HG03460 (cell line): ENCODE results near the gene KNTC1.
"Not testable (repeated sequence)": the region's sequence is repeated elsewhere in the genome, so short reads cannot be mapped to it uniquely, and the experiment has no call there.

ENCODE experiments used
- ATAC-seq: cut with Tn5 transposase; IDR thresholded peaks from one replicate; pipeline ENCODE4 v1.9.1; 2021; ENCODE audit not compliant: unreplicated experiment

KNTC1 gene, protein sequence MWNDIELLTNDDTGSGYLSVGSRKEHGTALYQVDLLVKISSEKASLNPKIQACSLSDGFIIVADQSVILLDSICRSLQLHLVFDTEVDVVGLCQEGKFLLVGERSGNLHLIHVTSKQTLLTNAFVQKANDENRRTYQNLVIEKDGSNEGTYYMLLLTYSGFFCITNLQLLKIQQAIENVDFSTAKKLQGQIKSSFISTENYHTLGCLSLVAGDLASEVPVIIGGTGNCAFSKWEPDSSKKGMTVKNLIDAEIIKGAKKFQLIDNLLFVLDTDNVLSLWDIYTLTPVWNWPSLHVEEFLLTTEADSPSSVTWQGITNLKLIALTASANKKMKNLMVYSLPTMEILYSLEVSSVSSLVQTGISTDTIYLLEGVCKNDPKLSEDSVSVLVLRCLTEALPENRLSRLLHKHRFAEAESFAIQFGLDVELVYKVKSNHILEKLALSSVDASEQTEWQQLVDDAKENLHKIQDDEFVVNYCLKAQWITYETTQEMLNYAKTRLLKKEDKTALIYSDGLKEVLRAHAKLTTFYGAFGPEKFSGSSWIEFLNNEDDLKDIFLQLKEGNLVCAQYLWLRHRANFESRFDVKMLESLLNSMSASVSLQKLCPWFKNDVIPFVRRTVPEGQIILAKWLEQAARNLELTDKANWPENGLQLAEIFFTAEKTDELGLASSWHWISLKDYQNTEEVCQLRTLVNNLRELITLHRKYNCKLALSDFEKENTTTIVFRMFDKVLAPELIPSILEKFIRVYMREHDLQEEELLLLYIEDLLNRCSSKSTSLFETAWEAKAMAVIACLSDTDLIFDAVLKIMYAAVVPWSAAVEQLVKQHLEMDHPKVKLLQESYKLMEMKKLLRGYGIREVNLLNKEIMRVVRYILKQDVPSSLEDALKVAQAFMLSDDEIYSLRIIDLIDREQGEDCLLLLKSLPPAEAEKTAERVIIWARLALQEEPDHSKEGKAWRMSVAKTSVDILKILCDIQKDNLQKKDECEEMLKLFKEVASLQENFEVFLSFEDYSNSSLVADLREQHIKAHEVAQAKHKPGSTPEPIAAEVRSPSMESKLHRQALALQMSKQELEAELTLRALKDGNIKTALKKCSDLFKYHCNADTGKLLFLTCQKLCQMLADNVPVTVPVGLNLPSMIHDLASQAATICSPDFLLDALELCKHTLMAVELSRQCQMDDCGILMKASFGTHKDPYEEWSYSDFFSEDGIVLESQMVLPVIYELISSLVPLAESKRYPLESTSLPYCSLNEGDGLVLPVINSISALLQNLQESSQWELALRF (N-terminal part only)

DNA sequence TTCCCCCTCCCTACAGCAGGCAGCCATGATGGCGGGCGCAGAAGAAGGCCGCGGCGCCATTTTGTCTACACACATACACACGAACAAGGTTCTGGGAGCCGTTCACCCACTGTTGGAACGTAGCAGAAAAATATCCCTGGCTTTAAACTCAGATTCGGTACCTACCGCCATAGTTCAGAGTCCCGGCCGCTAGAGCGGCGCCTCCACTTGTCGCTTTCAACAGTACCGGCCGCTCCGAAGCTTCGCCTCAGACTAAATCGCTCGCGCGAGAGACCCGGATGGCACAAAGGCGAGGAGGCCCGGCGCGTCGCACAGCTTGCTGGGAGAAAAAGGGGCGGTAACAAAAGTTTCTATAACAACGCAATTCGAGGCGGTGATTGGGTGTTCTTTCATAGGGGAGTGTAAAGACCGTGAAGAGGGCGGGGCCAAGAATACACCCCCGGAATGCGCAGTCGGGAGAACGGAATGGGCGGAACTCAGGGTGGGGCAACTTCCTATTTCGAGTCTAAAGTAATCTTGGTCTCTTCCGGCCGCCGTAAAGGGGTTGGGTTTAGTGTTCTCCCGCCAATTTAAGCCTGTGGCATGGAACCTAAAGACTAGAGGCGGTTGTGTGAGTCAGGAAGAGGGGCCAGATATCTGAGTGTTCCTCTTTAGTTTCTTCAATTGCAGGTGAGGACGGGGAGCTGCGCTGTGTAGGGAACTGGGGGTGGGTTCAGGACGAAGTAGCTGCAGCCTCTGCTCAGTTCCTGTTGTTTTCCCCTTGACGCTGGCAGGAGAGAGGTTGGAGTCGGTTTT, at the start of gene KNTC1, which contains the start of gene RSRC2:
KNTC1 (plus strand) TSS at position 567 of the 795 bp plus-strand sequence. CDS start 2,815 bp downstream, outside the sequence.
RSRC2 (minus strand) TSS at position 254 of the 795 bp plus-strand sequence; CDS start at position 171, 83 bp downstream.
- peak; percentile 89 for ATAC-seq

DNA sequence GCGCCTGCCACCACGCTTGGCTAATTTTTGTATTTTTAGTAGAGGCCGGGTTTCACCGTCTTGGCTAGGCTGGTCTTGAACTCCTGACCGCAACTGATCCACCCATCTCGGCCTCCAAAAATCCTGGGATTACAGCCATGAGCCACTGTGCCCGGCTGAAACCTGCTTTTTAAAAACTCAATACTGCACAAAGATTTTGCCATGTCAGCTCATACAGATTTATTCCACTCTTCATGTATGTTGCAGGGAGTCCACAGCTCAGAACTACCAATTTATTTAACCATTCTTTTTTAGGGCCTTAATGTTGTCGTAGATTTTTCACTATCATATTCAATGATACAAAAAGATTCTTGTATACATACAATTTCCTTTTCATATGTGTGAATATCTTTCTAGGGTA, 46.3 kb upstream of the KNTC1 start:
- ATAC-seq: no peak

- no peak for ATAC-seq
Observed at GRCh38 chr12:122481861-122482260, 45.2 kb upstream of the KNTC1 start.

- no peak for ATAC-seq
Observed at GRCh38 chr12:122483969-122484368, 43.1 kb upstream of the KNTC1 start.

DNA sequence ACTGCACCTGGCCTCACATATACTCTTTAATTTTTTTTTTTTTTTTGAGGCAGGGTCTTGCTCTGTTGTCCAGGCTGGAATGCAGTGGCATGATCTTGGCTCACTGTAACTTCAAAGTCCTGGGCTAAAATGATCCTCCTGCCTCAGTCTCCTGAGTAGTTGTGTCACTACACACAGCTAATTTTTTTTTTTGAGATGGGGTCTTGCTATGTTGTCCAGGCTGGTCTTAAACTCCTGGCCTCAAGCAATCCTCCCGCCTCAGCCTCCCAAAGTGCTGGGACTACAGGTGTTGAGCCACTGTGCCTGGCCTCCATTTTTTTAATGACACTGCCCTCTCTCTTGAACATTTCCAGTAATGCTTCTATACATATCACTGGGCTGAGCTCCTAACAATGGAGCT, 42.7 kb upstream of the KNTC1 start:
- ATAC-seq: not testable (repeated sequence)

DNA sequence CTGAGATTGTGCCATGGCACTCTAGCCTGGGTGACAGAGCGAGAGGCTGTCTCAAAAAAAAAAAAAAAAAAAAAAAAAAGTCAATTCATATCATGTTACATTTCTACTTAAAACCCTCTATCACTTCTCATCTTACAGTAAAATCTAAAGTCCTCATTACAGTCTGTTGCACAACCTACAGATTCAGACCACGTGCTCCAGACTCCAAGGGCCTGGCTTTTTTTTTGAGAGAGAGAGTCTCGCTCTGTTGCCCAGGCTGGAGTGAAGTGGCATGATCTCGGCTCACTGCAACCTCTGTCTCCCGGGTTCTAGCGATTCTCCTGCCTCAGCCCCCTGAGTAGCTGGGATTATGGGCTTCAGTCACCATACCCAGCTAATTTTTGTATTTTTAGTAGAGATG, 40.7 kb upstream of the KNTC1 start:
- ATAC-seq: not testable (repeated sequence)

- ATAC-seq: no peak
Observed at GRCh38 chr12:122486805-122487426, 40.1 kb upstream of the KNTC1 start.

GRCh38 chr12:122487807-122488206, 39.2 kb upstream of the KNTC1 start:
- not testable (repeated sequence) for ATAC-seq

DNA sequence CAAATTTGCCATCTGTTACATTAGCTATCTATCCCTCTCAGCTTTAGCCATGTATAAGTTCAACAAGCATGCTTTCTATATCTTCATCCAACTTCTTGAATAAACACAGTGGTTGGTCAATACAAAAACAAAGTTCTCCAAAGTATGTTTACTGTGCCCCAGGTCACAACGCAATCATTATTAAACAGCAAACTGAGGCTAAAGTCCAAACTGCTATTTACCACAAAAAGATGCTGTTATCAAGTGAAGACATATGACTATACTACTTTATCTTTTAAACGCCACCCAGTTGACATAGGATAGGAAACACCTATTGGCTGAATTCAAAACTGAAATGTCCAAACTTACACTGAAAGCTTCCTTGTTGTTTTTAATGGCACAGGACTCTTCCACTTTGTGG, 38.0 kb upstream of the KNTC1 start:
- no peak for ATAC-seq

GRCh38 chr12:122491991-122492390, 35.1 kb upstream of the KNTC1 start:
- ATAC-seq: no peak

DNA sequence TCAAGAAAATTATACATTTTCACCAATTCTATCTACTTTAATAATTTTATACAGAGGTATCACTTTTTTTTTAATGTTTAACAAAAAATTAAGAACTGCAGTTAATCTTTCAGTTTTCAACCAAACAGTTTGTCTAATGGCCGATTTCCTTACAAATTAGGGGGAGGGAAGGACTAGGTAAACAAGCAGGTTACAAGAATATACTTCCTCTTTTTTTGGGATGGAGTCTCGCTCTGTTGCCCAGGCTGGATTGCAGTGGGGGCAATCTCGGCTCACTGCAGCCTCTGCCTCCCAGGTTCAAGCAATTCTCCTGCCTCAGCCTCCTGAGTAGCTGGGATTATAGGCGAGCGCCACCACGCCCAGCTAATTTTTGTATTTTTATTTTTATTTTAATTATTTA, 33.8 kb upstream of the KNTC1 start:
- ATAC-seq: not testable (repeated sequence)

- no peak for ATAC-seq
Observed at GRCh38 chr12:122495258-122495657, 31.8 kb upstream of the KNTC1 start.

DNA sequence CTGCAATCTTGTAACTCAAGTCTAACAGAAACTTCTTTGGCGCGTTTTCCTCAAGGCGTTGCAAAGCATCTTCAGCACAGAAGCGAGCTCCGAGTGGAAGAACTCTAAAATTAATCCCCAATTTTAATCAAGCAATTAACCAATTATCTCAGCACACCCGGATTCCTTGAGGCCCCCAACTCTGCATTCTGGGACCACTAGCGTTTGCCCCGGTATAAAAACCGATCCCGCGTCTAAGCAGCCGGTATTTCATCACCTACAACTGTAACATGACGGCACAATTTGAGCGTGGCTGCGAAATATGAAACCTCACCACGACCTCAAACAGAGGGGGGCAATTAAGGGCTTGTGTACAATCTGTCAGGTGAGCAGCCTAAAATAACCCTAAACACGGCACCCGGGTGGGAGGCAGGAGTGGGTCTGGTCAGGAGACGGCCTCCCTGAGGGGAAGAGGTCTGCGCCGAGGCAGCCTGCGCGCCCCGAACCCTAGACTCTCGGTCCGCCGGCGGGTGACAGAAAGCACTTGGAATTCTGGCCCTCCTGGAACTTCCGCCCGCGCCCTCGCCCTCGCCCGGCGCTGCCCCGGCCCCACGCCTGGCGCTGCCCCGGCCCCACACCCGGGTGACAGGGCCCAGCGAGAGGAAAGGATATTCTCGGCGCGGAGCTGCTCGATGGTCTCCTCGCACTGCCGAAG, 26.9 kb upstream of the KNTC1 start:
- ATAC-seq: peak; percentile 23

DNA sequence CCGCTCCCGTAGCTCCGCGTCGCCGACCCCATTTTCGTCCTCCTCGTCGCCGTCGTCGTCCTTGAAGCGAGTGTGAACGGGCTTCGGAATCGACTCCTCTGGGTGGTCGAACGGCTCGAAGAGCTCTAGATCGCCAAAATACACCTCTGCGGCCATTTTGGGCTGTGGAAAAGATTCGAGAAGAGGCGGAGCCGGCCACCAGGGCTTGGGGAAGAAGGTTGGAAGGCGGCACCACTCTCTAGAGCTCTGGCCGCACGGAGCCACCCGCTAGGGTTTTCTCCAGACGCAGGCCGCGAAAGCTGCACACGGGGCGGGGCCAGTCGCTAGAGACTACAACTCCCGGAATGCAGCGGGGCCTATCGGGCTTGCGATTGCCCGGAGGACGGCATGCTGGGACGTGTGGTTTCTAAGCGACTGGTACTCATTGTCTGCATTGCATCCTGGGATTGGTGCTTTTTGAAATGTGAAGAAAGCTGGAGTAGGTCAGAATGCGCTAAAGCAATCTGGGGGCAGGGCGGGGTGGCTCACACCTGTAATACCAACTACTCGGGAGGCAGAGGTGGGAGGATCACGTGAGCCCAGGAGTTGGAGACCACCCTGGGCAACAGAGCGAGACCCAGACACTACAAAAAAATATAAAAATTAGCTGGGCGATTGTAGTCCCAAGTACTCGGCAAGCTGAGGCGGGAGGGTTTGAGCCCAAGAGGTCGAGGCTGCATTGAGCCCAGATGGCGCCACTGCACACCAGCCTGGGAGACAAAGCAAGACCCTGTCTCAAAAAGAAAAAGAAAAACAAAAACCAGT, 26.2 kb upstream of the KNTC1 start, which contains the start of gene ZCCHC8:
ZCCHC8 (minus strand) TSS at position 248 of the 804 bp plus-strand sequence; CDS start at position 156, 92 bp downstream.
- peak; percentile 91 for ATAC-seq

DNA sequence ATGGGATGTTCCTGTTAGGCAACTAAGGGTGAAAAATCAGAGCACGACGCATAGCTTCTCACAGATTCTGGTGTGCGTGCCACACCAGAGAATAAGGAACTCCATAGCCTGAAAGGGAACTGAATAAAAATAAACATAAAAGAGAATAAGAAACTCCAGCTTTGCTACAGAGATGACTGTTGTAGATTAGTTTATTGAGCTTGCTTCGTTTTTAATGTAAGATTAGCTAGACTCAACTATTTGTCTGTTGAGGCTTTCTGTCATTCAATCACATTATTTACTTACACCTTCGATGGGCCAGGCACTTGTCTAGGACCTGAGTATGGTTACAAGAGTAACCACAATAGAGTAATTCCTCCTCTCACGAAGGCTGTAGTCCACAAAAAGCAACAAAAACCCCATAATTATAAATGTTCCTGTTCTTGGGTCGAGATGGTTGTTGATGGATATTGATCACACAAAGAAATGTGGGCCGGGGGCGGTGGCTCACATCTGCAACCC, 25.5 kb upstream of the KNTC1 start:
- ATAC-seq: no peak

- ATAC-seq: no peak
Observed at GRCh38 chr12:122503147-122503751, 23.8 kb upstream of the KNTC1 start.

DNA sequence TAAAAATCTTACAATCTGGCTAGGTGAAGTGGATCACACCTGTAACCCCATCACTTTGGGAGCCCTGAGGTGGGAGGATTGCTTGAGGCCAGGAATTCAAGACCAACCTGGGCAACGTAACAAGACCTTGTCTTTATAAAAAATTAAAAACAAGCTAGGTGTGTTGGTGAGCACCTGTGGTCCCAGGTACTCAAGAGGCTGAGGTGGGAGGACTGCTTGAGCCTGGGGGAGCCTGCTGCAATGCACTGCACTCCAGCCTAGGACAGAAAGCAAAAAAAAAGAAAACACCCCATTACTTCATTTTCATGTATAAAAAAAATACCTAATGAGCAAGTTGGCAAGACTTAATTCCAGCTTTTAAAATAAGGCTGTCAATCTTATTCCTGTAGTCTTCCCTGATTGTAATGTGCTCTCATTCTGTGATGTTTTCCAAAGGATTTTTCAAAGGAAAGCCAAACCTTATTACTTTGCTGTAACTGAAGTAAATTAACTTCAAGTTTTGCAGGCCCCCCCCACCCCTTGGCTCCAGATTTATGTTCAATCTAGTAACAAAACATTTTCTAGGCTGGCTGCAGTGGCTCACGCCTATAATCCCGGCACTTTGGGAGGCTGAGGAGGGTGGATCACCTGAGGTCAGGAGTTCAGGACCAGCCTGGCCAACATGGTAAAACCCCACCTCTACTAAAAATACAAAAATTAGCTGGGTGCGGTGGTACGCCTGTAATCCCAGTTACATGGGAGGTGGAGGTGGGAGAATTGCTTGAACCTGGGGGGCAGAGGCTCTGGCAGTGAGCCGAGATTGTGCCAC, 23.1 kb upstream of the KNTC1 start:
- no peak for ATAC-seq
